ENCODE data around the gene SFI1.
"Not testable (repeated sequence)": the region's sequence is repeated elsewhere in the genome, so short reads cannot be mapped to it uniquely, and the experiment has no call there.

SFI1 gene

GRCh38 chr22:31540966-31541365 lies 44.6 kb downstream of the SFI1 start:
- H3K36me3 Mint-ChIP-seq (ENCODE audit: low read depth): peaks cover 16% of the 10 kb centered on the region
- no peaks in the 10 kb centered on the region for H3K27me3 Mint-ChIP-seq
- no peak overlapping the region for H3K27ac Mint-ChIP-seq
- no peaks in the 10 kb centered on the region for H3K4me1 Mint-ChIP-seq (ENCODE audit: low read depth)
- no peak overlapping the region for H3K4me3 Mint-ChIP-seq
- intact Hi-C loops (cut with micrococcal nuclease): no loop called here
- H3K9me3 Mint-ChIP-seq: no peaks in the 10 kb centered on the region

DNA sequence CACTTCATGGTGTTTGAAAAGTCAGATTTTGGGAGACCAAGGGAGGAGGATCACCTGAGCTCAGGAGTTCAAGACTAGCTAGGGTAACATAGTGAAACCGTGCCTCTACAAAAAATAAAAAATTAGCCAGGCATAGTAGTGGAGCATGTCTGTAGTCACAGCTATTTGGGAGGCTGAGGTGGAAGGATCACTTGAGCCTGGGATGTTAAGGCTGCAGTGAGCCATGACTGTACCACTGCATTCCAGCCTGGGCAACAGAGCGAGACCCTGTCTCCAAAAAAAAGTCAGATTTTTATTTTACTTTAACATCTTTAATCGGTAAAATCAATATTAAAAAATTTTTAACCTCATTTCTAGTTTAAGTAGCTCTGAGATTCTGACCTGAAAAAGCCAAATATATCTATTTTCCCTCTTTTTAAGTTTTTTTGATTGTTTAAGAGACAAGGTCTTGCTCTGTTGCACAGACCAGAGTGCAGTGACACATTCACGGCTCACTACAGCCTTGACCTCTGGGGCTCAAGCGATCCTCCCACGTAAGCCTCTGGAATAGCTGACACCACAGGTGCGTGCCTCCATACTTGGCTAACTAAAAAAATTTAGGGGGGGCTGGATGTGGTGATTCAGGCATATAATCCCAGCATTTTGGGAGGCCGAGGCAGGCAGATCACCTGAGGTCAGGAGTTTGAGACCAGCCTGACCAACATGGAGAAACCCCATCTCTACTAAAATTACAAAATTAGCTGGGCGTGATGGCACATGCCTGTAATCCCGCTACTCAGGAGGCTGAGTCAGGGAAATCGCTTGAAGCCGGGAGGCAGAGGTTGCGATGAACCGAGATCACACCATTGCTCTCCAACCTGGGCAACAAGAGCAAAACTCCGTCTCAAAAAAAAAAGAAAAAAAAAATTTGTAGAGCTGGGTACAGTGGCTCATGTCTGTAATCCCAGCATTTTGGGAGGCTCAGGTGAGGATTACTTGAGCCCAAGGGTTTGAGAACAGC lies 48.4 kb downstream of the SFI1 start:
- Mint-ChIP-seq H3K27me3 (no peaks in the 10 kb centered on the region), H3K36me3 (ENCODE audit: low read depth) (peaks cover 37% of the 10 kb centered on the region), H3K27ac (no peak overlapping the region), H3K9me3 (no peaks in the 10 kb centered on the region), H3K4me1 (ENCODE audit: low read depth) (no peaks in the 10 kb centered on the region), H3K4me3 (no peak overlapping the region)
- intact Hi-C loops (cut with micrococcal nuclease): no loop called here

DNA sequence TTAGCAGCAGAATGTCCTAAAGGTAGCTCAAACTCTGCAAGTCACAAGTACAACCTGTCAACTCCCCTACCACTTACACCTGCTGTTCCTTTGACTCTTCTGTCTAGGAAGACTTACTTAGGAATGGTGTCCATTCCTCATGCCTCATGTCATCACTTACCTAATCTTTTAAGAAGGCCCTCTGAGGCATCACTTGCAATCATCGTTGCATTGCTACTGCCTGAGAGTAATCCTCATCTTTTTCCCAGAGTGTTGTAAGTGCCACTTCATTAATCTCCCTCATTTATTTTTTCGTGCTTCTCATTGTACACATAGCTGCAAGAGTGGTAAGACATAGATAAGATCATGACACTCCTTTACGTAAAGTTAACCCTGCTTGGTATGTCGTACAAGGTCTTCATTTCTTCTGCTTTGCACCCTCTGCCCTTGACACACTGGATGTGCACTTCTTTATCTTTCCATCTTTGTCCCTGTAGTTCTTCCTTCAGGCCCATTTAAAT lies 54.6 kb downstream of the SFI1 start:
- H3K4me3 Mint-ChIP-seq: no peak overlapping the region
- intact Hi-C loops (cut with micrococcal nuclease): no loop called here
- no peak overlapping the region for H3K27ac Mint-ChIP-seq
- peaks cover 71% of the 10 kb centered on the region for H3K36me3 Mint-ChIP-seq (ENCODE audit: low read depth)
- H3K27me3 Mint-ChIP-seq: no peaks in the 10 kb centered on the region
- no peaks in the 10 kb centered on the region for H3K9me3 Mint-ChIP-seq
- H3K4me1 Mint-ChIP-seq (ENCODE audit: low read depth): no peaks in the 10 kb centered on the region

DNA sequence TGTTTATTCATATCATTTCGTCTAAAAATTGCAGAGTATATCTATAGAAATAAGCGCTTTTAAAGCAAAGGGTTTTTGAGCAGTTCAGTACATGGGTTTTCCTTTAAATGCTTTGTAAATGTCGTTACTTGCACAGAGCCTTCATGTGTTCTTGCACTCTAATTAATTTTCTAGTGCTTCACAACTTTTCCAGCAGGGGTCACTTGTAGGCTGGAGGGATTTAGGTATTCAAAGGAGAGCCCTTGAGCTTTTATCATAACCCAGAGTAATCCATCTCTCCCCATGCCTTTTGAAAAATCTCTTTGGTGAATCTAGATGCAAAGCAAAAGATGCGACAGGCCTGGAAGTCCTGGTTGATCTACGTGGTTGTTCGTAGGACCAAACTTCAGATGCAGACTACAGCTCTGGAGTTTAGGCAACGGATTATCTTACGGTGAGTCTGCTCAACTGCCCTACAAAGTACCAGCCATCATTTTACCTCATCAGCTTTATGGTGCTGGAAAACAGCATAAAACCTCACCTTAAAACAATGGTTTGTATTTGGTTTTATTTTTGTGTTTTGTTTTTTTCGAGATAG lies 60.4 kb downstream of the SFI1 start:
- intact Hi-C loops (cut with micrococcal nuclease): loop anchor here (1.0 kb wide), 1 partner anchor 77 kb away; no protein-coding TSS in a partner anchor
- Mint-ChIP-seq H3K4me1 (ENCODE audit: low read depth) (no peaks in the 10 kb centered on the region), H3K4me3 (no peak overlapping the region), H3K27ac (no peak overlapping the region), H3K27me3 (no peaks in the 10 kb centered on the region), H3K36me3 (ENCODE audit: low read depth) (peaks cover 35% of the 10 kb centered on the region), H3K9me3 (no peaks in the 10 kb centered on the region)

DNA sequence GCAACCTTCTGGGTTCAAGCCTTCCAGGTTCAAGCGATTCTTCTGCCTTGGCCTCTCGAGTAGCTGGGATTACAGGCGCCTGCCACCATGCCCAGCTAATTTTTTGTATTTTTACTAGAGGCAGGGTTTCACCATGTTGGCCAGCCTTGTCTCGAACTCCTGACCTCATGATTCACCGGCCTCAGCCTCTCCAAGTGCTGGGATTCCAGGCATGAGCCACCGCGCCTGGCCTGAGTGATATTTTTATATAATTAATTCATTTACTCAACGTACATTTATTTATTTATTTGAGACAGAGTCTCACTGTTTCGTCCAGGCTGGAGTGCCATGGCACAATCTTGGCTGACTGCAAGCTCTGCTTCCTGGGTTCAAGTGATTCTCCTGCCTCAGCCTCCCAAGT lies 62.2 kb downstream of the SFI1 start:
- peaks cover 19% of the 10 kb centered on the region for H3K36me3 Mint-ChIP-seq (ENCODE audit: low read depth)
- intact Hi-C loops (cut with micrococcal nuclease); H3K4me3 Mint-ChIP-seq; H3K27me3 Mint-ChIP-seq; H3K27ac Mint-ChIP-seq; H3K9me3 Mint-ChIP-seq; H3K4me1 Mint-ChIP-seq (ENCODE audit: low read depth): not testable (repeated sequence)

GRCh38 chr22:31561238-31561887 lies 65.0 kb downstream of the SFI1 start:
- Mint-ChIP-seq H3K4me1 (ENCODE audit: low read depth) (no peaks in the 10 kb centered on the region), H3K9me3 (no peaks in the 10 kb centered on the region), H3K4me3 (no peak overlapping the region), H3K36me3 (ENCODE audit: low read depth) (peaks cover 22% of the 10 kb centered on the region), H3K27me3 (no peaks in the 10 kb centered on the region), H3K27ac (no peak overlapping the region)
- intact Hi-C loops (cut with micrococcal nuclease): loop anchor here (1.0 to 5.0 kb wide), 2 partner anchors 56 to 72 kb away; no protein-coding TSS in a partner anchor

- Mint-ChIP-seq H3K4me3 (no peak overlapping the region), H3K27ac (no peak overlapping the region), H3K4me1 (ENCODE audit: low read depth) (no peaks in the 10 kb centered on the region), H3K36me3 (ENCODE audit: low read depth) (peaks cover 20% of the 10 kb centered on the region), H3K27me3 (no peaks in the 10 kb centered on the region), H3K9me3 (no peaks in the 10 kb centered on the region)
- intact Hi-C loops (cut with micrococcal nuclease): loop anchor here (1.0 to 5.0 kb wide), 2 partner anchors 55 to 71 kb away; no protein-coding TSS in a partner anchor
Measured at GRCh38 chr22:31561970-31562369, 65.6 kb downstream of the SFI1 start.

- Mint-ChIP-seq H3K4me1 (ENCODE audit: low read depth) (peaks cover 4% of the 10 kb centered on the region), H3K4me3 (no peak overlapping the region), H3K27ac (no peak overlapping the region), H3K27me3 (no peaks in the 10 kb centered on the region), H3K9me3 (no peaks in the 10 kb centered on the region), H3K36me3 (ENCODE audit: low read depth) (peaks cover 16% of the 10 kb centered on the region)
- intact Hi-C loops (cut with micrococcal nuclease): no loop called here
Measured at GRCh38 chr22:31566484-31566883, 70.1 kb downstream of the SFI1 start.

GRCh38 chr22:31567196-31567595 lies 70.9 kb downstream of the SFI1 start:
- Mint-ChIP-seq H3K27ac (no peak overlapping the region), H3K27me3 (no peaks in the 10 kb centered on the region), H3K4me1 (ENCODE audit: low read depth) (peaks cover 4% of the 10 kb centered on the region), H3K36me3 (ENCODE audit: low read depth) (peaks cover 22% of the 10 kb centered on the region), H3K9me3 (no peaks in the 10 kb centered on the region), H3K4me3 (no peak overlapping the region)
- intact Hi-C loops (cut with micrococcal nuclease): no loop called here

DNA sequence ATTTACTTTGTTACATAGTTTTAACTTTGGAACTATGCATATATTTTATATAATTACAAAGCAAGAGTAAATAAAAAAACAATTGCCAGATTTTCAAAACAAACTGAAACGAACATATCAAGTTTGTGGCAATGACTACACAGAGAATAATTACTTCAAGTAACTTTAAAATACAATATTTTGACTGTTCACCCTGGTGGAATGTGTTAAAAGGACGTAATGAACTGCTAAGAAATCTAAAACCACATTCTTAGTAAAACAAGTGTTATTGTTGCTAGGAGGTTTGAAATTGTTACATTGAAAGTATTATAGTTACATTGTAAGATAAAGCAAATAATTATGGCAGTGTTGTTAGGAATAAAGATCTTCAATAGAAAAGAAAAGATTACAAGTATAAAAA lies 71.4 kb downstream of the SFI1 start:
- H3K4me1 Mint-ChIP-seq (ENCODE audit: low read depth): peaks cover 4% of the 10 kb centered on the region
- no peaks in the 10 kb centered on the region for H3K9me3 Mint-ChIP-seq
- H3K27me3 Mint-ChIP-seq: no peaks in the 10 kb centered on the region
- intact Hi-C loops (cut with micrococcal nuclease): no loop called here
- no peak overlapping the region for H3K27ac Mint-ChIP-seq
- H3K4me3 Mint-ChIP-seq: no peak overlapping the region
- peaks cover 27% of the 10 kb centered on the region for H3K36me3 Mint-ChIP-seq (ENCODE audit: low read depth)

- peaks cover 38% of the 10 kb centered on the region for H3K36me3 Mint-ChIP-seq (ENCODE audit: low read depth)
- H3K9me3 Mint-ChIP-seq: no peaks in the 10 kb centered on the region
- H3K27me3 Mint-ChIP-seq: no peaks in the 10 kb centered on the region
- peaks cover 4% of the 10 kb centered on the region for H3K4me1 Mint-ChIP-seq (ENCODE audit: low read depth)
- no peak overlapping the region for H3K4me3 Mint-ChIP-seq
- peak overlapping the region; percentile 52 for H3K27ac Mint-ChIP-seq
- intact Hi-C loops (cut with micrococcal nuclease): no loop called here
Measured at GRCh38 chr22:31569126-31569525, 72.8 kb downstream of the SFI1 start.

DNA sequence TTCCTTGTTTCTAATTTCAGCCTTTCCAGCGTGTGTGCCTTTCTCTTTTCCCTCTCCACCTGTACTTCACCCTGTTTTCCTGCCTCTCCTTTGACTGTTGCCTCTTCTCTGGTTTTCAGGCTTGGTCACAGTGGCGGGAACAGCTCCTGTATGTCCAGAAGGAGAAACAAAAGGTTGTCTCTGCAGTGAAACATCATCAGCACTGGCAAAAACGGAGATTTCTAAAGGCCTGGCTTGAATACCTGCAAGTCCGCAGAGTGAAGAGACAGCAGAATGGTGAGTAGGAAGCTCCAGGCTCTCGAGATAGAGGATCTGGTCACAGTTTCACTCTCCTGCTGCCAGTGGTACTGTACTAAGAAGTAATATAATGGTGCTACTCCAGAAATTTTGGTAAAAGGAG lies 76.6 kb downstream of the SFI1 start:
- intact Hi-C loops (cut with micrococcal nuclease): no loop called here
- Mint-ChIP-seq H3K36me3 (ENCODE audit: low read depth) (peaks cover 60% of the 10 kb centered on the region), H3K4me3 (no peak overlapping the region), H3K27me3 (no peaks in the 10 kb centered on the region), H3K9me3 (no peaks in the 10 kb centered on the region), H3K27ac (no peak overlapping the region), H3K4me1 (ENCODE audit: low read depth) (peaks cover 4% of the 10 kb centered on the region)

DNA sequence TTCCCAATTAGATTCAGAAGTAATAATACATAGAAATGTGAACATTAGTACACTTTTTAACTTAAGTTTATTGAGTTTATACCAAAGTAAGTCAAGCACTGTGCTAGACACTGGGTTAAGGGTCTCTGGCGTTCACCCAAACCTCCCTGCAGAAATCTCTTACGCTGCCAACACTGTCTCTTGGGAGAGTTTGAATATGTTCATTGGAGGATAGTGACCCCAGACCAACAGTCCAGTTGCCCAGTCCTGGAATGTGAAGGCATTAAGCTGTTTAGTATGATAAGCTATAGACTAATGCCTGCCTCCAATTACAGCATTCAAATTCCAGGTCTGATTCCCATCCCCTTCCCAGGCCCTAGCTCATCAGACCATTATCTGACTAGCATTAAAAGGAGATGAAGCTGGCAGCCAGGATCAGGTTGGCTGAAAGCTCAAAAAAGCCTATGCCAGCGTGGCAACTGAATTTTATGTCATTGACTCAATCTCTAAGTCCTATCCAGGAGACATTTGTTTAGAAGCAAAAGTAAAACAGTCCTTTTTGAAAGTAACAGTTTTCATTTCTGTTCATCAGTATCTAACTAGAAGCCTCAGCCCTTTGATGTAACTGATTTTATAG lies 77.8 kb downstream of the SFI1 start:
- Mint-ChIP-seq H3K4me3 (no peak overlapping the region), H3K27me3 (no peaks in the 10 kb centered on the region), H3K36me3 (ENCODE audit: low read depth) (peaks cover 67% of the 10 kb centered on the region), H3K4me1 (ENCODE audit: low read depth) (peaks cover 4% of the 10 kb centered on the region), H3K9me3 (no peaks in the 10 kb centered on the region), H3K27ac (no peak overlapping the region)
- intact Hi-C loops (cut with micrococcal nuclease): no loop called here
